ENCODE data around the gene PPP2R5C. TPM values are rescaled to one million over a fixed set of nuclear protein-coding genes. Genes with fewer than 3 reads are reported as not detected.

The PPP2R5C gene
- total RNA-seq, 1 experiment from 2014 or later = 93.0 TPM

DNA sequence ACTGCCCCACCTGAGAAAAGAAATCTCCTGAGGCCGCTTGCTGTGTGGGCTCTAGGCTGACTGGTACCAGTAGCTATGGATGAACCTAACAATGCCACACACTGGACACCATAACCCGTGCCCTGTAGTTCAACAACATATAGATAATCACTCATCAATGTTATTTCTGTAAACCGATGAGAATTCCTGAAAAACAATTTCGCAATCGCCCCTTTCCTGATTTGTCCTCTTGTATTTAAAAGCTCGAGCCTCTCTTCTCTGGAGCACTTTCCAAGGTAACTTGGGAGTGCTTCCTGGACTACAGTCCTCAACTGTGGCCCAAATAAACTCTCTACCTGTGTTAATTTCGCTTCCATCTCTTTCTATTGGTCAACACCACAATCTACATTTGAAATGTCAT lies 26.1 kb upstream of the PPP2R5C start:
- no peak overlapping the region for H2AFZ ChIP-seq (ENCODE audit: low read length)
- no peak overlapping the region for H2BK120ac ChIP-seq (ENCODE audit: low read depth, low read length, poor library complexity, severe bottlenecking)
- H4K5ac ChIP-seq (ENCODE audit: insufficient read length, low read depth, low read length) = no peak overlapping the region
- H4K8ac ChIP-seq (replicated peaks; ENCODE audit: insufficient read length, low read depth, low read length) = no peak overlapping the region
- TF ChIP-seq, protein P1, sequence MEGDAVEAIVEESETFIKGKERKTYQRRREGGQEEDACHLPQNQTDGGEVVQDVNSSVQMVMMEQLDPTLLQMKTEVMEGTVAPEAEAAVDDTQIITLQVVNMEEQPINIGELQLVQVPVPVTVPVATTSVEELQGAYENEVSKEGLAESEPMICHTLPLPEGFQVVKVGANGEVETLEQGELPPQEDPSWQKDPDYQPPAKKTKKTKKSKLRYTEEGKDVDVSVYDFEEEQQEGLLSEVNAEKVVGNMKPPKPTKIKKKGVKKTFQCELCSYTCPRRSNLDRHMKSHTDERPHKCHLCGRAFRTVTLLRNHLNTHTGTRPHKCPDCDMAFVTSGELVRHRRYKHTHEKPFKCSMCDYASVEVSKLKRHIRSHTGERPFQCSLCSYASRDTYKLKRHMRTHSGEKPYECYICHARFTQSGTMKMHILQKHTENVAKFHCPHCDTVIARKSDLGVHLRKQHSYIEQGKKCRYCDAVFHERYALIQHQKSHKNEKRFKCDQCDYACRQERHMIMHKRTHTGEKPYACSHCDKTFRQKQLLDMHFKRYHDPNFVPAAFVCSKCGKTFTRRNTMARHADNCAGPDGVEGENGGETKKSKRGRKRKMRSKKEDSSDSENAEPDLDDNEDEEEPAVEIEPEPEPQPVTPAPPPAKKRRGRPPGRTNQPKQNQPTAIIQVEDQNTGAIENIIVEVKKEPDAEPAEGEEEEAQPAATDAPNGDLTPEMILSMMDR (conservative IDR thresholded peaks at IDR 0.05) = no peak
- no peak overlapping the region for H3K9ac ChIP-seq (ENCODE audit: extremely low read depth, insufficient read length, low read length)
- H3K23ac ChIP-seq (ENCODE audit: insufficient read length, low read depth, low read length) = no peak overlapping the region
- Mint-ChIP-seq H3K27me3 (ENCODE audit: low read depth) (peaks cover 8% of the 10 kb centered on the region), H3K36me3 (ENCODE audit: insufficient read depth in 1 of 3, low read depth in 3 of 3) (peaks cover 0 to 11% (median 7%) of the 10 kb centered on the region in 3 experiments; a peak in 2 of 7 replicates), H3K27ac (no peak overlapping the region; a peak in 1 of 7 replicates), H3K4me1 (peaks cover 16% of the 10 kb centered on the region in 2 experiments), H3K9me3 (peaks cover 10 to 12% of the 10 kb centered on the region in 2 experiments), H3K4me3 (no peak overlapping the region)
- H3K79me1 ChIP-seq (ENCODE audit: insufficient read depth, low read depth, low read length, poor library complexity, severe bottlenecking) = no peaks in the 10 kb centered on the region
- H3K27ac ChIP-seq (ENCODE audit: insufficient read length, low read depth, low read length) = no peak overlapping the region
- H4K91ac ChIP-seq (ENCODE audit: insufficient read length, low read depth, low read length) = no peak overlapping the region
- H3T11ph ChIP-seq (ENCODE audit: low read length) = no peak overlapping the region
- no peak overlapping the region for H2AK5ac ChIP-seq (ENCODE audit: insufficient read length, low read length)
- no peaks in the 10 kb centered on the region for H3K79me2 ChIP-seq (ENCODE audit: insufficient read depth, low read length)
- no peak overlapping the region for H3K4ac ChIP-seq (ENCODE audit: low read depth, low read length)
- no peak overlapping the region for H2BK5ac ChIP-seq (ENCODE audit: insufficient read length, low read length)
- no peaks in the 10 kb centered on the region for H3K27me3 ChIP-seq (ENCODE audit: insufficient read depth, low read length)
- no peak overlapping the region for H3K56ac ChIP-seq (ENCODE audit: insufficient read length, low read depth, low read length)
- no peak overlapping the region for H3K14ac ChIP-seq (ENCODE audit: insufficient read depth, low read length)
- no CpG with 5 or more reads among the region's 7 CpGs for WGBS (ENCODE audit: extremely low coverage, insufficient read length, low lambda C conversion rate)
- H2BK12ac ChIP-seq (ENCODE audit: insufficient read length, low read depth, low read length) = no peak overlapping the region
- no peak for DNase-seq
- H3K18ac ChIP-seq (ENCODE audit: insufficient read length, low read depth, low read length) = no peak overlapping the region
- H3K9me3 ChIP-seq (ENCODE audit: control insufficient read depth, low read depth, low read length) = no peaks in the 10 kb centered on the region
- H3K4me1 ChIP-seq (ENCODE audit: insufficient read depth, low read length) = peaks cover 3% of the 10 kb centered on the region; the same call in 1 of the 2 replicates
- H4K20me1 ChIP-seq (ENCODE audit: control insufficient read depth, insufficient read depth, insufficient read length) = no peaks in the 10 kb centered on the region
- H2BK15ac ChIP-seq (ENCODE audit: low read depth, low read length) = no peak overlapping the region
- no peak overlapping the region for H2BK20ac ChIP-seq (ENCODE audit: low read depth, low read length, poor library complexity, severe bottlenecking)
- H3K4me2 ChIP-seq (ENCODE audit: insufficient read depth, insufficient read length, low read length) = no peak overlapping the region
- H3K23me2 ChIP-seq (ENCODE audit: insufficient read length, low read depth, low read length, poor library complexity, severe bottlenecking) = no peaks in the 10 kb centered on the region
